GM18526 (cell line): ENCODE data around the gene TTLL11.

ENCODE experiments used
- POLR2A ChIP-seq: IDR thresholded peaks from 3 replicates; pipeline ENCODE4 v1.6.1; 2011; ENCODE audit not compliant: insufficient read length; ENCODE audit errors: extremely low read depth

Gene TTLL11

DNA sequence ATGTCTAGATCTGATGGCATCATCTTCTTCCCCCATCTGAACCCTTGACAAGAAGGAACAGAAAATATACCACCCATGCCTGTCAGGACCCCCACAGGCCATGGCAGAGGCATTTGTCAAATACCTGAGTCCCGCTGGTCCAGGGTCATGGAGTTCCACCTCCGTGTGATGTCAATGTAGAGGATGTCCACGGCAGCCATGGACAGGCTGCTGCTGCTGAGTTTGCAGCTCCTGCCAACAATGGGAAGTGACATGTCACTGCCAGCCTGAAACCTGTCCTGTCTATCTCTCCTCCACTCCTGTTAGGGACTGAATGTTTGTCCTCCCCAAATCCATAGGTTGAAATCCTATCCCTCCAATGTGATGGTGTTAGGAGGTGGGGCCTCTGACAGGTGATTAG, 232.9 kb downstream of the TTLL11 start:
- no peak for TF ChIP-seq POLR2A

DNA sequence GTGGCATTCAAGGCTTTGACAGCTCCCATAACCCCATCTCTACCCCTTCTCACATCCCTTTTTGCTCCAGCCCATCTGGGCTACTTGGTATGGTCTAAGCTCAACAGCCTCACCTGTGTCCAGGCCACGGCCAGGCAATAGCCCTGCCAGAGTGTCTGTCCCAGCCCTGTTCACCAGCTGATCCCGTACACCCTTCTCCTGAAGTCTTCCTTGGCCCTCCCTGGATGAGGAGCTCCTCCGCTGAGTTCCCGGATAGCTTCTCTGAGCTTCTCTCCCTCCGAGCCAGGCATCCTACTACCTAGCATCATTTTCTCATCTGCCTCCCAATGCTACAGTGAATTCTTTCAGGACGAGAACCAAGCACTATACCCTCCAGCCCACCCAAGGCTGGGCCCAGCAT, 233.5 kb downstream of the TTLL11 start:
- TF ChIP-seq POLR2A, result no peak

DNA sequence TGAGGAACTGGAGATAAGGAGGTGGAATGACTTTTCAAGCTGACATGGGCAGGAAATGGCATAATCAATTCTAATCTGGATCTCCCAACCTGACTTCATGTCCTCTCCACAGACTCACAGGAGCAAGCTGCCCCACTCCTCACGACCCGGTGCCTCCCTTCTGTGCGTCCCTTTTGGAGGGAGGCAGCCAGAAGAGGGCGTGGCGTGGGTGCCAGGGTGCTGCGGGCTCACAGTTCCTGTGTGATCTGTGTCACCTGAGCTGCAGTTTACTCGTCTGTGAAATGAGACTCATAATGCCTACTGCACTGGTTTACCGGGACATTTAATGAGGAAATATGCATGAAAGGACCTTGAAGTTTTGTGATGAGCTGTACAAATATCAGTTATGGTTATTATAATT, 234.3 kb downstream of the TTLL11 start:
- TF ChIP-seq POLR2A, result no peak

DNA sequence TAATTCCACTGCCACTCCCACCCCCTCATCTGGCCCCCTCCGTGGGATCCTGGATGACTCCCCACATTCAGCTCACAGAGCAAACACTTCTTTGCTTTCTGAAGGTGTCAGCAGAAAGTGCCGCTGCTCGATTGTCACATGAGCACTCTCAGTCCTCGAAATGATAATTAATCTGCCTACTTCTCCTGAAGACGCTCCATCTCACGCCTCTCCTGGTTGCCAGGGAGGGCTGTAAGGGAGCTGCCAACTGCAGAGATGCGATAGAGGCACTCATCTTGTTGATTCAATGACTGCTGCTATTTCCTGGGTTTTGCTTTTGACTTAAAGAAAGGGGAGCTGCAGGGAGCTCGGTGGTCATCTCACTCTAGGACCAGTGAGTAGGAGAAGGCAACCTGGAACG, 235.2 kb downstream of the TTLL11 start:
- TF ChIP-seq POLR2A, result no peak

DNA sequence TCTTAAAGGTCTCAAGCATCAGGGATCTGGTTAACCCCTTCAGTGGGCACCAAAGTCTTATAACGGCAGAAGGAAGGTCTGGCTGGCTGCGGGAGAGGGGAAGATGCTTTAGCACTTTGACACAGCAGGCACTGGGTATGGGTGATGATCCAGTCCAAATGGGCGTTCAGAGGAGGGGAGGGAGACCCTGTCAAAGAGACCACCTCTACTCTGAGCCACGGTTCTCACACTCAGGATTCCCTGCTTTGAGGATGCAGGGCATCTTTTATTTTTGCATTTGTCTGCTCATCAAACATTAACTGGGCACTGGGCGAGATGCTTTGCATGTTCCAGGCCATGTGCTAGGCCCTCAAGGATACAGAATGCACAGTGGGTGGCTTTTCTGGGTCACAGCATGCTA, 237.6 kb downstream of the TTLL11 start:
- TF ChIP-seq POLR2A, result no peak

DNA sequence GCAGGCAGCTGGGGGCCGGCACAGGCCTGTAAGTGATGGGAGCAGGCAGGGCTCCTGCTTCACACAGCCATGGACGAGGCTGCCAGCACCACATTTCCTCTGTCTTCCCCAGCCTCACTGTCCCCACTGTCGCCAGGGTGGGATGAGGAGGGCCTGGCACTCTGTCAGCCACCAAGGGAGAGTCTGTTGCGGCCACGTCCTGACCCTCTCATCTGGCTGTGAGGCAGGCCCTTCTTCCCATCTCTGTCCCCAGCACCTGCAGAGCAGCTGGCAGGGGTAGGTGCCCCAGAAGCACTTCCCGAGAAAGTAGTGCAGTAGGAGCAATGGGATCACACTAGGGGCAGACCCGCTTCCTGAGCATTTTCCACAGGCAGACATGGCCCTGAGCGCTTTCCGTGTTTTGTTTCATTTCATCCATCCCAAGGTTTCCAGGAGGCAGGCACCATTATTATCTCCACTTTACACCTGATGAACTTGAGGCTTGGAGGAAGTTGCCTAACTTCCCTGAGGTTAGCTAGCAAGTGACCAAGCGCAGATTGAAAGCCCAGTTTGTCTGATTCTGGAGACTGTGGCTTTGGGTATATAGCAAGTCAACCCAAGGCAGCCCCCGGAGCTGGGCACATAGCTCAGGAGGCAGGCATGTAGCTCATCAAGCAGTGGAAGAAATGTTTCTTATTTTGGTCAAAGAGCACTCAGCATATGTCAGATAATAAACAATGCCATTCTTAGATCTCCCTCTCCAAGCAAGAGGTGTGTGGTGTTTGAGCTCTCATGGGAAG, 239.3 kb downstream of the TTLL11 start:
- TF ChIP-seq POLR2A, result no peak

DNA sequence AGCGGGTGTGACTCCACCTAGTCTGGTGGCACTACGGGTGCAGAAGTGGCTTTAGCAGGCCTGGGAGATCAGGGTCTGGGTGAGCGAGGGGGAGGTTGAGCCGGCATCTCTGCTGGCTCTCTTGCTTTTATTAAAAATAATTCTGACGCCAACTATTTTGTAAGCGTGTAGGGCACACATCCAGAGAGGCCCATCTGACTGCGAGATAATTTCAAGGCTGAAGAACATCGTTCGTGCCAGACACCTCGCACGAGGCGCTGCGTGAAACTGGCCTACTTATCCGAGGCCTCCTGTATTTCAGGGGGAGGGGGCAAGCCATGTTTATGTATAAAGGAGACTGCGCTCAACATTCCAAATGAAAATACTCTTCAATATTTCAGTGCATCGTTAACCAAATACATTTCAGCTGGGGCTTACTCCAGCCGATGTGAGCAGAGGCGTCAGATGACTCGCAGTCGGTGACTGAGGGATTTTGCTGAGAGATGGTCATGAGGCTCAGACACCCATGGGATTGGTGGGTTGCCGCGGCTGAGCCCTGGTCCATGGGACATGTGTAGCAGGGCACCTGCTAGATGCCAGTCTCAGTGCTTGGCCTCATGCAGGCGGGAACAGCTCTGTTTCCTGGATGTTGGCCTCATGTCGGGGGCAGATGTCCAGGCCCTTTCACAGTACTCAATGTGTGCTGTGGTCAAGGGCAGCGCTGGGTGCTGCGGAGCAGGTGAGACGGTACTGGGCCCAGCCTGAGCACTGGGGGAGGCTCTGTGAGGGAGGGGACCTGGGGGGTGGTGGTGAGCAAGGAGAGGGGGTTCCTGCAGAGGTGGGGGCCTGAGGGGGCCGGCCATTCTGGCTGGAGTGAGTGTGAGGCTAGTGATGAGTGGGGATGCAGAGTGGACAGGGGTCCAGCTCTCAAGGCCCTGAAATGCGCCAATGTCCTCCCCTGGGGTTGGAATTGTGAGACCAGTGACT, 240.2 kb downstream of the TTLL11 start:
- no peak for TF ChIP-seq POLR2A

DNA sequence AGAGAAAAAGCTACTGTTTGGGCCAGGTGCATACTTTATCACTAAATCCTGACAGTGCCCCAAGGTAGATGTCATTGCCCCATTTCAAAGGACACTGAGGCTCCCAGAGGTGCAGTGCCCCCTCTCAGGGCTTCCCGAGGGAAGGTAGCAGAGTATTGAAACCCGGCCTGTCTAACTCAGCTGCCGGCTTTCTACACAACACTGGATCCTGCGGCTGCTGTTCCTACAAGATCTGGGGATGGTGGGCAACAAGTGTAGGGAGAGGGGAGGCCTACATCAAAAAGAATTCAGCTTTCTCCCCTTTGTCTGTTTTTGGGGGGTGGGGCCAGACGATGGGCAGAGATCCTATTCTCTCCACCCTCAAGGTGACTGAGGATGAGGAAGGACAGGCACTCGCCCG, 240.9 kb downstream of the TTLL11 start:
- no peak for TF ChIP-seq POLR2A

DNA sequence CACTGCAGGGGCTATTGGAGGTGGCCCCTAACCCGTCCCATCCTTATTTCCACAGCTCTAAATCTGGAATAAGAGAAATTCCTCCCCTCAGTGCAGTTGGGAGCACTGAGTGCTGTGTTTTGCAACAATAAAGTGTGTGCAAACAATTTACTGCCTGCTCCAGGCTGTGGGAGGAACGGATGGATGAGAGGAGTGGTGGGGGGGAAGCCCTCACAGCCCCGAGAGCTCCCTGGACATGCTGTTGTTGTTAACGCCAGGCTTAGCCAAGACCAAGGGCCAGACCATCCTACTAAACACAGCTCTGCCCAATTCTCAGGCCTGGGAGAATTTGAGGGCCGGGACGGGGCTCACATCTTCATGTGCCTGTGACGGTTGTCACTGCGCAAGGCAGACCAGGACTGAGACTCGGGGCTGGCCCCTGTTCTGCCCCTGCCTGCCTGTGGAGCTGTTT, 241.4 kb downstream of the TTLL11 start:
- no peak for TF ChIP-seq POLR2A

DNA sequence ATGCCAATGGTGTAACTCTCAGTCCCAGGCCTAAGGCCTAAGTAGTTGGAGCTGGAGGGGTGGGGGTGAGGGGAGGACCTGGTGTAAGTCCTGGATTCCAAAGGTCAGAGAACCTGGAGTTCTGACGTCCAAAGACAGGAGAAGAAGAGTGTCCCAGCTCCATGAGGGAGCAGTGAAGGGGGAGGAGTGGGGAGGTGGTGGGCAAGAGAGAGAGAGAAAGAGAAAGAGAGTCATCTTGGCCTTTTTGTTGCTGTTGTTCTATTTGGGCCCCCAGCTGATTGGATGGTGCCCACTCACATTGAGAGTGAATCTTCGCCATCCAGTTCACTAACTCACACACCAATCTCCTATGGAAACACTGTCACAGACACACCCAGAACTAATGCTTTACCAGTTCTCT, 242.7 kb downstream of the TTLL11 start:
- TF ChIP-seq POLR2A, result no peak

DNA sequence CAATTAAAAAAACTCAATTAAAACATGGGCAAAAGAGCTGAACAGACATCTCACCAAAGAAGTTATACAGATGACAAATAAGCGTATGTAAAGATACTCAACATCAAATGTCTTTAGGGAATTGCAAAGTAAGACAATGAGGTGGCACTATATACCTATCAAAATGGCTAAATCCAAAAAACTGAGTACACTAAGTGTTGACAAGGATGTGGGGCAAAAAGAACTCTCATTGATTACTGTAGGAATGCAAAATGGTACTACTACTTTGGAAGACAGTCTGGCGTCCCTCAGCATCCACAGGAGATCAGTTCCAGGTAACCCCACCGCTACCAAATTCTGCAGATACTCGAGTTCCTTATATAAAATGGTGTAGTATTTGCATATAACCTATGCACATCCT, 243.6 kb downstream of the TTLL11 start:
- TF ChIP-seq POLR2A, result no peak

DNA sequence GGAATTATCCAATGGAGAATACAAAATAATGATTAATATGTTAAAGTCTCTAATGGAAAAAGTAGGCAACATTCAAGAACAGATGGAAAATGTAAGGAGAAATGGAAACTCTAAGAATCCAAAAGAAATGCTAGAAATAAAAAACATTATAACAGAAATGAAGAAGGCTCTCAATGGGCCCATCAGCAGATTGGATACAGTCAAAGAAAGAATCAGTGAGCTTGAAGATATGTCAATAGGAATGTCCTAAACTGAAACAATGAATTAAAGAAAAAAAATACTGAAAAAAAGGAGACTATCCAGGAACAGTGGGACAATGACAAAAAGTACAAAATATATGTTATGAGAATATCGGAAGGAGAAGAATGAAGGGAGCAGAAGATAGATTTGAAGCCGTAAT, 248.5 kb downstream of the TTLL11 start:
- TF ChIP-seq POLR2A, result no peak

DNA sequence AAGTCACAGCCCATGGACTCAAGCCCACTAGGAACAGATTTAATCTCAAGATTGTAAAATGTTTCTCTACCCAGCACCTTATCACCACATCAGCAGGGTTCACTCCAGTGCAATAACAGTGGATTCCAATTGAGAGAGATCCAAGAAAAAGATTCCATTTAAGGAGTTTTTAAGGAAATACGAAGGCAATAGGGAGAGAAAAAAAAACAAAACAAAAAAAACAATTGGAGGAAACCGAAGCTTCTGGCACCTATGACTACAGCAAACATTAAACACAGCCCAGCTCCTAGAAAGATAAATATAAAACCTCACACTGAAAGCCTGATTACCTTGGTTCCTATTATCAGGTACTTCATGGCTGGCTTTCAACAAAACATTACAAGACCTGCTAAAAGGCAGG, 249.0 kb downstream of the TTLL11 start:
- TF ChIP-seq POLR2A, result no peak

DNA sequence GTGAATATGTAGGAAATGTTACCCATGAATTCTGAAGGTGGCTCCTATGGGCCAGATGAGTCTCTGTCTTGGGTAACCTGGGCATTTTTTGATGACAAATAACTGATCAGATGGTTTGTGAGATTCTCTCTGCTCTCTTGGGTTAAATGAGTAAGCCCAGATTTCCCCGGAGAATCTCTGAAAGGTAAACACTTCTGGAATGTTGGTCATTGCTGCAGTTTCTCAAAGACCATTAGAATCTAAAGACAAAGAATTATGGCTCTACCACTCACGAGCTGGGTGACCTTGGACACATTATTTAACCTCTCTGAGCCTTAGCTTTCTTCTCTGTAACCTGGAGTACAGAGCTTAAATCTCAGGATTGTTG, 250.5 kb downstream of the TTLL11 start:
- TF ChIP-seq POLR2A, result no peak

DNA sequence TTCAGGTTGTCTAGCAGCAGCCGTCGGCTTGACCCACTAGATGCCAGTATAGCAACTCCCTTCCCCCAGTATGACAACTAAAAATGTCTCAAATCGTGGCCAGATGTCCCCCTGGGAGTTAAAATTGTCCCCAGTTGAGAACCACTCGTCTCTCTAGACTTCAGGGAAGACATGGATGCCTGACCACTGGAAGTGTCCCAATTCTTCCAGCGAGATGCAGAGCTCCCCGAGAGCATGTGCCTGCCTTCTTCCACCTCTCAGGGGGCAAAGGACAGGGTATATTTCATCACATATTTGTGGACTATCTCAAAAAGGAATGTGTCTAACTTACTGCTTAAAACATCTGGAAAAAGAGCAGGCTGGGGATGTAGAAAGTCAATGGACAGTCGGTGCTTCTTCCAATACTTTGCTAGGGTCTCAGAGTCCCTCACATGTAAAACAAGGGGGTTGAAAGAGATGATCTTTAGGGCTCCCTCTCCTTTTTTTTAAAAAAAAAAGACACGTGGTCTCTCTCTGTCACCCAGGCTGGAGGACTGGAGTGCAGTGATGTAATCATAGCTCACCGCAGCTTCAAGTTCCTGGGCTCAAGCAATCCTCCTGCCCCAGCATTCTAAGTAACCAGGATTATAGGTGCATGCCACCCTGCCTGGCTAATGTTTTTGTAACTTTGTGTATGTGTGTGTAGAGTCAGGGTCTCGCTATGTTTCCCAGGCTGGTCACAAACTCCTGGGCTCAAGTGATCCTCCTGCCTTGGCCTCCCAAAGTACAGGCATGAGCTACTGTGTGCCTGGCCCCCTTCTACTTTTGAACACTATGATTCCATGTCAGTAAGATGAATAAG, 251.1 kb downstream of the TTLL11 start:
- no peak for TF ChIP-seq POLR2A
